ENCODE data around the gene RGS9BP.
"Not testable (repeated sequence)": the region's sequence is repeated elsewhere in the genome, so short reads cannot be mapped to it uniquely, and the experiment has no call there.

Gene RGS9BP

GRCh38 chr19:32672841-32673240, 2.8 kb upstream of the RGS9BP start:
- DNase-seq, result no peak

GRCh38 chr19:32673573-32673972, 2.1 kb upstream of the RGS9BP start:
- DNase-seq, result no peak

GRCh38 chr19:32674153-32674930, 1.3 kb upstream of the RGS9BP start:
- peak; percentile 14 for DNase-seq

- peak; percentile 99 for DNase-seq
Observed at GRCh38 chr19:32674931-32675719, 523 bp upstream of the RGS9BP start, which contains the start of gene ANKRD27. Gene ANKRD27, minus strand, starts transcription at chr19:32675180. Its CDS starts 16,165 bp downstream, at chr19:32659015.

GRCh38 chr19:32676186-32676894, 692 bp downstream of the RGS9BP start:
- peak; percentile 41 for DNase-seq

GRCh38 chr19:32676895-32677359, 1.3 kb downstream of the RGS9BP start:
- DNase-seq, result no peak

GRCh38 chr19:32677657-32678056, 2.0 kb downstream of the RGS9BP start:
- no peak for DNase-seq

- no peak for DNase-seq
Observed at GRCh38 chr19:32680986-32681385, 5.3 kb downstream of the RGS9BP start.

- no peak for DNase-seq
Observed at GRCh38 chr19:32682317-32682716, 6.7 kb downstream of the RGS9BP start.

- DNase-seq, result no peak
Observed at GRCh38 chr19:32686847-32687475, 11.3 kb downstream of the RGS9BP start.

GRCh38 chr19:32687681-32688080, 12.0 kb downstream of the RGS9BP start:
- no peak for DNase-seq

GRCh38 chr19:32688311-32688710, 12.7 kb downstream of the RGS9BP start:
- DNase-seq, result no peak

GRCh38 chr19:32691291-32691951, 15.8 kb downstream of the RGS9BP start, which contains the start of gene NUDT19:
Gene NUDT19, plus strand, starts transcription at chr19:32691821. Its CDS starts 140 bp downstream, at chr19:32691961.
- DNase-seq, result peak; percentile 83

- peak; percentile 61 for DNase-seq
Observed at GRCh38 chr19:32691952-32692726, 16.5 kb downstream of the RGS9BP start.

- no peak for DNase-seq
Observed at GRCh38 chr19:32692727-32693061, 17.0 kb downstream of the RGS9BP start.

GRCh38 chr19:32693151-32694108, 17.8 kb downstream of the RGS9BP start:
- peak; percentile 23 for DNase-seq

- not testable (repeated sequence) for DNase-seq
Observed at GRCh38 chr19:32694316-32694715, 18.7 kb downstream of the RGS9BP start.

- not testable (repeated sequence) for DNase-seq
Observed at GRCh38 chr19:32694851-32695250, 19.2 kb downstream of the RGS9BP start.

GRCh38 chr19:32695506-32695905, 19.9 kb downstream of the RGS9BP start:
- not testable (repeated sequence) for DNase-seq

GRCh38 chr19:32696771-32697170, 21.1 kb downstream of the RGS9BP start:
- not testable (repeated sequence) for DNase-seq

All from CD4-positive, alpha-beta T cell treated with Interleukin-17A for 4 hours (primary cell).